Posterior vena cava (tissue), 2 donors: ENCODE data around the gene SLC6A6. TPM values are rescaled to one million over a fixed set of nuclear protein-coding genes. Genes with fewer than 3 reads are reported as not detected.

Experiments used
- DNase-seq: peaks from one replicate; pipeline ENCODE4 v3.0.0-alpha.2; 2020; ENCODE audit warnings: low spot score
- intact Hi-C, 2 donors: fragments of 100-400 bp; cut with DNase I; formaldehyde crosslinking; loops; one replicate each; pipeline versions ENCODE4 v1.14.1 to v1.14.2; 2022 to 2023
- total RNA-seq, 2 donors: library from RNA; stranded (reverse); fragmentation: NEBNext Ultra II Directional; extraction: Animal tissue kit (Norgen Biotek cat#: 25700); gene quantifications; one replicate each; pipeline ENCODE4 v1.2.1, GENCODE V29; 2021
- donor health status: DM: yes; HTN: yes; CAD: no.
- donor health status: DM: yes; HTN: yes; CAD: no.

The SLC6A6 gene
- total RNA-seq, 2 donors from 2014 or later = 13.3 to 23.6 TPM

- intact Hi-C loops = no loop called here
- peak; percentile 42 for DNase-seq
Observed at GRCh38 chr3:14518893-14519292, 116.5 kb downstream of the SLC6A6 start.

- intact Hi-C loops = no loop called here
- DNase-seq = peak; percentile 76
Observed at GRCh38 chr3:14519406-14519805, 117.0 kb downstream of the SLC6A6 start.

- peak; percentile 67 for DNase-seq
- intact Hi-C loops = no loop called here
Observed at GRCh38 chr3:14520149-14520548, 117.7 kb downstream of the SLC6A6 start.

GRCh38 chr3:14520967-14521366 lies 118.6 kb downstream of the SLC6A6 start:
- DNase-seq = peak; percentile 42
- intact Hi-C loops = no loop called here

GRCh38 chr3:14521611-14522010 lies 119.2 kb downstream of the SLC6A6 start:
- intact Hi-C loops = no loop called here
- DNase-seq = peak; percentile 76

- intact Hi-C loops = no loop called here
- DNase-seq = peak; percentile 84
Observed at GRCh38 chr3:14522129-14522691, 119.8 kb downstream of the SLC6A6 start.

- peak; percentile 74 for DNase-seq
- intact Hi-C loops = no loop called here
Observed at GRCh38 chr3:14522768-14523167, 120.4 kb downstream of the SLC6A6 start.

- DNase-seq = peak; percentile 45
- intact Hi-C loops = no loop called here
Observed at GRCh38 chr3:14523792-14524191, 121.4 kb downstream of the SLC6A6 start.

GRCh38 chr3:14524311-14524711 lies 121.9 kb downstream of the SLC6A6 start:
- peak; percentile 76 for DNase-seq
- intact Hi-C loops = no loop called here

- DNase-seq = no peak
- intact Hi-C loops = no loop called here
Observed at GRCh38 chr3:14524920-14525660, 122.7 kb downstream of the SLC6A6 start.

- peak; percentile 79 for DNase-seq
- intact Hi-C loops = no loop called here
Observed at GRCh38 chr3:14525685-14526631, 123.6 kb downstream of the SLC6A6 start.

GRCh38 chr3:14528081-14528480 lies 125.7 kb downstream of the SLC6A6 start:
- intact Hi-C loops = no loop called here
- no peak for DNase-seq

GRCh38 chr3:14531856-14532395 lies 129.5 kb downstream of the SLC6A6 start:
- DNase-seq = no peak
- intact Hi-C loops = no loop called here

- no peak for DNase-seq
- intact Hi-C loops = no loop called here
Observed at GRCh38 chr3:14532691-14533456, 130.5 kb downstream of the SLC6A6 start.

GRCh38 chr3:14533457-14533958 lies 131.1 kb downstream of the SLC6A6 start:
- intact Hi-C loops = no loop called here
- DNase-seq = no peak

- intact Hi-C loops = no loop called here
- no peak for DNase-seq
Observed at GRCh38 chr3:14534516-14535191, 132.2 kb downstream of the SLC6A6 start.

GRCh38 chr3:14535616-14536015 lies 133.2 kb downstream of the SLC6A6 start:
- intact Hi-C loops = no loop called here
- peak; percentile 42 for DNase-seq

GRCh38 chr3:14536055-14536815 lies 133.8 kb downstream of the SLC6A6 start:
- peak; percentile 51 for DNase-seq
- intact Hi-C loops = no loop called here
